ENCODE data around the gene LDAH.
A peak's percentile ranks its signal among the peaks of the same experiment; 100 is the strongest.

Gene LDAH

GRCh38 chr2:20687260-20687832, 135.6 kb downstream of the LDAH start:
- no peak for TF ChIP-seq CTCF (IDR thresholded peaks at IDR 0.05; ENCODE audit: borderline replicate concordance, control extremely low read depth, extremely low read depth, insufficient read depth, missing control alignments)

GRCh38 chr2:20684581-20685063, 138.3 kb downstream of the LDAH start:
- TF ChIP-seq CTCF (IDR thresholded peaks at IDR 0.05; ENCODE audit: borderline replicate concordance, control extremely low read depth, extremely low read depth, insufficient read depth, missing control alignments), result no peak
- in situ Hi-C loops (cut with MboI; ENCODE audit: low sequenced_read_pairs, unreplicated experiment), result no loop called here
- no peak for DNase-seq (ENCODE audit: low spot score)

More at GRCh38 chr2:20687260-20687832, 135.6 kb downstream of the LDAH start:
- no peak for DNase-seq (ENCODE audit: low spot score)
- in situ Hi-C loops (cut with MboI; ENCODE audit: low sequenced_read_pairs, unreplicated experiment), result no loop called here

- in situ Hi-C loops (cut with MboI; ENCODE audit: low sequenced_read_pairs, unreplicated experiment), result no loop called here
- peak; percentile 37 for TF ChIP-seq CTCF (IDR thresholded peaks at IDR 0.05; ENCODE audit: borderline replicate concordance, control extremely low read depth, extremely low read depth, insufficient read depth, missing control alignments)
- no peak for DNase-seq (ENCODE audit: low spot score)
These were observed 140.6 kb downstream of the LDAH start for GRCh38 chr2:20682167-20682920.

- DNase-seq (ENCODE audit: low spot score), result no peak
- in situ Hi-C loops (cut with MboI; ENCODE audit: low sequenced_read_pairs, unreplicated experiment), result no loop called here
- TF ChIP-seq CTCF (IDR thresholded peaks at IDR 0.05; ENCODE audit: borderline replicate concordance, control extremely low read depth, extremely low read depth, insufficient read depth, missing control alignments), result no peak
These were observed 142.0 kb downstream of the LDAH start for GRCh38 chr2:20680744-20681375.

GRCh38 chr2:20678780-20679179, 144.1 kb downstream of the LDAH start:
- DNase-seq (ENCODE audit: low spot score), result no peak
- TF ChIP-seq CTCF (IDR thresholded peaks at IDR 0.05; ENCODE audit: borderline replicate concordance, control extremely low read depth, extremely low read depth, insufficient read depth, missing control alignments), result no peak
- in situ Hi-C loops (cut with MboI; ENCODE audit: low sequenced_read_pairs, unreplicated experiment), result no loop called here

- no peak for TF ChIP-seq CTCF (IDR thresholded peaks at IDR 0.05; ENCODE audit: borderline replicate concordance, control extremely low read depth, extremely low read depth, insufficient read depth, missing control alignments)
- peak; percentile 4 for DNase-seq (ENCODE audit: low spot score)
- in situ Hi-C loops (cut with MboI; ENCODE audit: low sequenced_read_pairs, unreplicated experiment), result no loop called here
These were observed 144.9 kb downstream of the LDAH start for GRCh38 chr2:20678086-20678395.

Data from GM13976 (cell line).